ENCODE data around the gene CSDE1.
A peak's percentile ranks its signal among the peaks of the same experiment; 100 is the strongest.

CSDE1 gene

DNA sequence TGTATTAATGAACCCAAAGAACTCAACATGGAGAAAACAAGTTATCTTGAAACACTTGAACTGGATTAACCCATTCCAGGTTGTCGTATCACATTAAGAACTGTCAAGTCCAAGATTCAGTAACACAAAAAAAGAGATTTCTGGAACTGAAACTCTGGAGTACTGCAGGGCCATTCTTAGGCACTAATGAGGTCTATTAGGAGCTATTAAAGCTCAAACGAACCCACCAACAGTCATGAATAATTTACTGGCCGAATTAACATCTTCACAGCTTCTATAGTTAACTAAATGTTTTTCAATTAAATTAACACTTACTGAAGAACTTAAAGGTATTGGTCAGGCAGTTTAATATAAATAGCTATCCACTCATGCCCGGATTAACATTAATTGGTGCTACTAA lies 4.6 kb downstream of the CSDE1 start:
- no peak for DNase-seq

DNA sequence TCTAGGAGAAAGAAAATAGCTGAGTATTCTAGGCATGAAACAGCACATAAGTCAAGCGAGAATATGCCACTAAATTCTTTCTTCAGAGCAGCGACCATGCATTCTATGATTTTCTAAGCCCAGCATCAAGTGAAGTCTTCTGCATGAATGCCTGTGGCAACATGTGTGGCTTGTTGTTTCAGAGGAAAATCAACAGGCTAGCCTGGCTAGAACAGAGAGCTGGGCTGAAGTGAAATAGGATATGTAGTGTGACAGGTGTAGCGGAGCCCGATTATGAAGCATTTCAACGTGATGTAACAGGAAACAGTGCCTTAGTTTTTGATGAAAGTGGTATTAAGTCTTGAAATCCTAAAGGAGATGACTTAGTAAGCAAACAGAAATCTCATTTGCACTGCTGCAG lies 7.0 kb downstream of the CSDE1 start:
- no peak for DNase-seq

DNA sequence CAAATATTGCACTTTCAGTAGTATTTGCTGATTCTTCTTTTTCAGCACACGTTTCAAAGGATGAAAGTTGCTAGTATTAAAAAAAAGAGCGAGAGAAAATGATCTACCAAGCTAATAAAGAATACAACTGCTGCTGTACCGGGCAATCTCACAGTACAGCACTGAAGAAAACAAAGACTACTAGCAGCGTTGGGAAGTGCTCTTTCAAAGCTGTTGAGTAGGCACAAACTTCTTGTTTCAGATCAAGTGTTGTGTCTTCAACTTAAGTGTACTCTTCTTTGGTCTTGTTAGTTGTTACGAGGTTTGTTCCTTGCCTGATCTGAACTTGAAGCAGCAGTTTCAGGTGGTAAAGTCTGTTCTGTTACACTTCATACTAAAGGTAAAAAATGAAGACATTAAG lies 7.9 kb downstream of the CSDE1 start:
- DNase-seq = no peak

DNA sequence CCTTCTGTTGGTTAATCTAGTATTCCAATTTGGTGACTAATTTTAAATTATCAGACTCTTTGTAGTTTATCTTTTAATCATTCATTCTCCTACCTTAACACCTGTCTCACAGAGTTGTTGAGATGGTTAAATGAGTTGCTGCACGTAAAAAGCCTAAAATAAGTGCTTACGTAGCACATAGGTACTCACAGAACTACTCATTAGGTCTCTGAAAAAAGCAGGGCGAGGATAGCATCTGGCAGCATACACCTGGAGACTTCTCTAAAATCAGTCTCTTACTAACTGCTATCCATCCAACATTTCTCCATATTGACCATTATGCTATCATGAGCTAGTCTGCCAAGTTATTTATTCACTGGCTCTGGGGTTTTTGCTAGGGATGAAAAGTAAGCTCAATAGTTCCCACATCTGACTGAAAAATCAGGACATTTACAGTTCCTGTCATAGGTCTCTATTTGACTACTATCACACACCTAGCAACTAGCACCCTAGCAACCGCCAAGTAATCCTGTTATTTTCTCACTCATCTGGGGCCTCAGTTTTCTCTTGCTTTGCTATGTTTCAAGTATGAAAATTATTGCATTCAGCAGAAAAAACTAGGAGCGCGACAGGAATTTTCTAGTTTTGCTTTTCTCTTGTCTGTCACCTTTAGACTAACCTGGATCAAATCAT lies 11.2 kb downstream of the CSDE1 start:
- no peak for DNase-seq

DNA sequence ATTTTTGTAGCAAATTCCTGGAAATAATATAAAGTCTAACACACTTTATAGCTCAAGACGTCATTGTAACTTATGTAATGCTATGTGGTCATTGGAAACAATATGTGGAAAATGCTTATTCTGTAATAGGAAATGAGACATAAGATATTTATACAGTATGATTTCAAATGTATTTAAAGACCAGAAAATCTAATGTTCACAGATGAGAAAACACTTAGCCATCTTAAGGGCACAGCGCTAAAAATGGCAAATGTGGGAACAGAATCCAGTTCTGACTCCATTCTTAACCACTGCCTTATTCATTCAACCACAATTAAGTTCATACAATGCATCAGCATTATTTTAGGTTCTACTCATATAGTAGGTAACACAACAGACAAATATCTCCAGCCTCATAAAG lies 12.5 kb downstream of the CSDE1 start:
- no peak for DNase-seq

DNA sequence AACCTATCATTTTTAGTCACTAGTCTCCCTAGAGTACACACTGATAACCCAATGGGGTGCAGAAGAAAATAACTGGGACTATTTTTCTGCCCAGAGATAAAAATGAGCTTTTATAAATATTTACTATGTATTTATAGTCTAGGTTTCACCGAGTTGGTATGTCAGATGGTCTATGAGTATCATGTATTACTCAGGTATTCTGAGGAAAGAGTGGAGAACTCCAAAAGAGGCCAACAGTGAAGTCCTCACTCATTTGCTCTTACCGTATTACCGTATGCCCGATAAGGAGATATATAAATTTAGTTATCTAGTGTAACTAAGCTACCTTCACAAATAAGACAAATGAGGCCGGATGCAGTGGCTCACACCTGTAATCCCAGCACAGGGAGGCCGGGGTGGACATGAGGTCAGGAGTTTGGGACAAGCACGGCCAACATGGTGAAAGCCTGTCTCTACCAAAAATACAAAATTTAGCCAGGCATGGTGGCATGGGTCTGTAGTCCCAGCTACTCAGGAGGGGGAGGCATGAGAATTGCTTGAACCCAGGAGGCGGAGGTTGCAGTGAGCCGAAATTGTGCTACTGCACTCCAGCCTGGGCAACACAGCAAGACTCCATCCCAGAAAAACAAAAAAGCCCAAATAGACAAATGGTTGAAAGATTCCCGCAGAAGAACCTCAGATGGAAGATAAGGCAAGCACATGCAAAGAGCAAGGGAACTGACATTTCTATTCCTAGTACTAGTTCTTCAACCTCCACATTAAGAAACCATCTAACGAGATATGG lies 15.6 kb downstream of the CSDE1 start:
- DNase-seq = no peak

DNA sequence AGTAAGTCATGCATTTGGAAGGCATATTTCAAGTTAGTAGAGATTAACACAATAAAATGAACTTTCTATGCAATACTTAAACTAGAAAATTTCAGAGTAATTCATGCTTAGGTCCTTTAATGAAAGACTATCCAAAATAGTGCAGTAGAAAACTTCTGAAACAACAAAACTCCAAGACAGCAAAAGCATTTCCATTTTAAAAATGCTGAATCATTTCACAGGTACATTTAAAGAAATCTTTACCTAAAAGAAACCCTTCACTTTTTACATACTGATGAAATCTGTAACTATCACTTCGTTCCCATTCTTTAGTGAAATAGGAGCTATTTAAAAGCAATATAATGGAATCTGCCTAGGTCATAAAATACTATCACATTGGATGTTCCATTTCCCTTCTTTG lies 17.5 kb downstream of the CSDE1 start:
- no peak for DNase-seq

DNA sequence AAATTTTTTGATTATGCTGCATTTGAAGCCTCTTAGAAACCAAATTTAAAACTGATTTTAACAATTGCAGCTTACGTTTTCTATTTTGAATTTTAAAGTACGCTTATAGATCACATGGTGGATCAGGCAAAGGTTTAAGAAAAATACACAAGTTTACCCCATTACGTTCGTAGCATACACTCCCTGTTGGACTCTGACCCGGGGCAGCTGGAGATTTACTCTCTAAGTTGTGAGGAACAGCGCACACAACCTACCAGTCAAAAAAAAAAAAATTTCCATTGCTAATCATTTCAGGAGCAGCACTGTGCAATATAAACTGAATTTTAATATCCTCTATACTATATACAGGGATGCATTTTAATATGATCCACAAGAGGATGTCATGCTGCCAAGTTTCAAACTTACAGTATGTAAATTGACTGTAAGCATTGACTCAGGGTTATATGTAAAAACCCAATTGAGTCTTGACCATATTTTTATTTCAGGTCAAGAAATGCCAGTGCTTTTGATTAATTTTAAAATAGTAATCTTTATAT lies 20.4 kb downstream of the CSDE1 start:
- no peak for DNase-seq

DNA sequence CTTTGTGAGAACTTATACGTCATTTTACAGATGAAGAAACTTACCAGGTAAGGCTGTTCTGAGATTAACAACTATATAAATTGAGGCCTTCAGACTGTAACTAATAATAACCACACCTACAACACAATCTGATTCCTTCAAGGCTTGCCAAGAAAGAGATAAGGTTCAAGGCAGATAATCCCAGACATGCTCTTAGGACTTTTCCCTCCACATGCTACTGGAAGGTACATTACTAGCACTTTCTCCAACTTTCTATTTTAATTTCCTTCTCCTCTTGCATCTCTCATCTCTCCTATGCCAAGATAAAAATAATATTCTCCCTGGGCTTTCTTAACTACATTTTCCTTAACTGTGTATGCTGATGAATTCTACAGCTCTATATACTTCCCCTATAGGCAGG lies 22.3 kb downstream of the CSDE1 start:
- DNase-seq = no peak

DNA sequence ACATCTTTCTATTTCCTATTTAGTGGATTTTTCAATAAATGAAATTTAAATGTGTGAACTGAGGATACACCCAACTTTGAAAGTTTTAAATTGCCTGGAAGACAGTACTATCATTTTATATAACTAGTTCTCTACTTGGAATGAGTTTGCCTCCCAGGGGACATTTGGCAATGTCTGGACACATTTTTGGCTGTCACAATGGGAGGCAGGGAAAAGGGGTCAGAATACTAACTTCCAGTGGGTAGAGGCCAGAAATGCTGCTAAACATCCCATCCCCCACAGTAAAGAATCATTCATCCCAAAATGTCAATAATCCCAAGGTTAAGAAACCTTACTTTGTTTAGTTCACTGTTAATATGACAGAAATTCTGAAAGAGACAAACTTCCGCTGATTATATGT lies 28.0 kb downstream of the CSDE1 start:
- DNase-seq = no peak

DNA sequence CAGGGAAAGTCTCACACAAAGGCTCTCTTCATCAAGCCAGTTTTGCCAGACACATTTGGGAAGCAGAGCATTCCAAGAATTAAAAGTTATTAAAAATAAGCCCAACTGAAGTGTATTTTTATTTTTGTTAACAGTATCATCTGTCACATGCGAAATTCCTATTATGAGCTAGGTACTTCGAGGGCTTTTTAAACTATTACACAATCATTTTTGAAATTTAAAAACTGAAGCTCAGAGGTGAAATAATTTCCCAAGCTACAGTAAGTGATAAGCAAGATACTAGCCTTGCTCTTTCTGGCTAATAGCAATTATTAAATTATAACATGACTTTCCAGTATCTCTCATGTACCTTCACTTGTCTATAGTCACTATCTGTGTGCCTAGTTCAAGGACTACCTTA lies 29.2 kb downstream of the CSDE1 start:
- no peak for DNase-seq

DNA sequence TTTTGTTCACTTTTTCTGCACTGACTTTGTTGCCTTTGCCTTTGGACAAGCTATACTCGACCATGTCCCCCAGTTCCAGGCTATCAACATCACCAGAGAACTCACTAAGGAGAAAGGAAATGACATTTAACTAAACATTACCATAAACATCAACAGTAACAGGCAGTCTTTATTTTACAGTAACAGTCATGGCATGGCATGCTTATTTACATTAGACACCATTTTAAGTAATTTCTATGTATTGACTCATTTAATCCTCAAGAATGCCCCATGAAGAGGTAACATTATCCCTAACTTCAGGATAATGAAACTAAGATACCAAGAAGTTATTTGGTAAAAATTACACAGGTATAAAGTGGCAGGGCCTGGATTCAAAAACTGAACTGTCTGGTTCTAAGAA lies 32.6 kb downstream of the CSDE1 start:
- DNase-seq = no peak

DNA sequence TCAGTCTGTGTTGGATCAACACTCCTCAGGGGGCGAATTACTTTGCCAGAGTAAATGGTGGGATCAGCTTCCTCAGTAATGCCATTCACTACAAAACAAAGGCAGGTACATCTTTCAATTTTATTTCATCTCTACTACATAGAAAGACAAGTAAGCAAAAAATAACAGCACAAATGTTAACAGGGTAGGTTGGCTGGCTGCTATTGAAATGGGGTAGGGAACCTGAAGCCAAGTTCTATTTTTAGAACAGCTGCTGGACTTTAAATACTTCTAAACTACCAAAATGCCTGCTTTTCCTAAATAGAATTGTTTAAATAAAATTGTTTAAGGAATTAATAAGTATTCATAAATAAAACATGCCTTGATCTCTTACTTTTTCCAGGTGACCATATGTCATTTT lies 33.9 kb downstream of the CSDE1 start:
- no peak for DNase-seq

DNA sequence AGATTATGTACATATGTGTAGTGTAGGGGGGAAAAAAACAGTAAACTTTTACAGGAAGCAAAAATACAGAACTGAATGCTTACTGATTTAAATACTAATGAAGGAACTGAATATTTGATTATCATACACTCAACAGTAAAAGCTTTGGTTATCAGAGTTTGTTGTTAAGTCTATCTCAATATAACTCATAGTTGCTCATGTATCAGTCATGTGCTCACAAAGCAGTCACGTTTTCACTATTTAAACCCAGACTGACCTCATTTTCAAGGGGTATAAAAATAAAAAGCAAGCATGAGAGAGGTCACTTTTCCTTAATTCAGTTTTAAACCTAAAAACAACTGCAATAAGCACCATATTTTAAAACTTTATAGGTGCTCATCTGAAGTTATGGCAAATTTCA lies 34.3 kb downstream of the CSDE1 start:
- DNase-seq = no peak

DNA sequence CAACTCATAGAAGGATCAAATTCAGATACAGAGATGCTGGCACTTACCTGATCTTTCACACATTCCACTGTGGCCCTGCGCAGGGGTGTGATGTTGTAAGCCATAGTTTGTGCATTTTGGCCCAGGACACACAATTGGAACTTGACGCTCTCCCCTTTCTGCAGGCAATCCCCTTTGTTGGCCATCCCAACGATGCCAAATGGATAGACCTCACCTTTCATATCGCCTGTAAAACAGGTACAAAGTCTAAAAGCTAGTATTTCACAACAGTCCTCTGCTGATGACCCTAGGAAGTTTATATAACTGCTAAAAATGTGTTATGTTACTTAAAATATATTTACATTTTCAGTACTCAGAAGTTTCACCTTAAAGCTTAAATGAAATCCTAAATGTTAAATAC lies 37.3 kb downstream of the CSDE1 start:
- no peak for DNase-seq

DNA sequence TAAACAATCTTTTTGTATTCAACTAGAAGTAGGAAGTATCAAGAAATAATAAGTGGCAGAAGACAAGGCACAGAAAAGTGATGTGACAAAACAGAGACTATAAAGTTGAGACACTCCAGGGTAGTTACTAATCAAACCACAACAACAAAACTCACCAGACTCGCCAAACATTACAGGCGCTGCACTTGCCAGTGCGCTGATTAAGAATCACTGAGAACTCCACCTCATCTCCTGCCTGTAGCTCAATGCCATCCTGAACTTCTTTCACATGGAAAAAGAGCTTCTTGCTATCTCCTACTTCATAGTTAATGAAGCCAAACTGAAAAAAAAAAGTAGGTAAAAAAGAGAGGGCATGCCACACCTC lies 38.4 kb downstream of the CSDE1 start:
- DNase-seq = no peak

DNA sequence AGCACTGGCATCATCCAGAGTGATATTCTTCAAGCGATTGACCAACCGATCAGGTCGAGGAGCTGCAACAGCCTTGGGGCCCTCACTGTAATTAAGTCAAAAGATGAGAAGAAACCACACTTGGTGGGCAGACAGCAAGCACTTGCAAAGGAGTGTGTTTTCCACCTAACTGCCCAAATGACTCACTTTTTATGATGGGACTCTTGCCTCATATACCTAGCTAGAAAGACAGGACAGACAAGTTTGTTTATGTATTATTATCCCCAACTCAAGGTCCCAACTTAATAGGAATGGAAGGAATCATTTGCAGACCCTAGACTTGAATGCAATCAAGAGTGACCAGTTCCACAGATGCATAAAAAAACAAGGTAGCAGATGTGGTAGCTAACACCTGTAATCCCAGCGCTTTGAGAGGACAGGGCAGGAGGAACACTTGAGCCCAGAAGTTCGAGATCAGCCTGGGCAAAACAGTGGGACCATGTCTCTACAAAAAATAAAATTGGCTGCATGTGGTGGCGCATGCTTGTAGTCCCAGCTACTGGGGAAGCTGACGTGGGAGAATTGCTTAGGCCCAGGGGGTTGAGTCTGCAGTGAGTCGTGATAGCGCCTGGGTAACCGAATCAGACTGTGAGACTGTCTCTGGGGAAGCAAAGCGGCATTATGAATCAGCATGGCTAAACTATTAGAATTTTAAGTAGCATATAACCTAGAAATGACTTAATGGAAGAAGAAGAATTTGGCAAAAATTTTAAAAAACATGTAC lies 38.9 kb downstream of the CSDE1 start:
- no peak for DNase-seq

DNA sequence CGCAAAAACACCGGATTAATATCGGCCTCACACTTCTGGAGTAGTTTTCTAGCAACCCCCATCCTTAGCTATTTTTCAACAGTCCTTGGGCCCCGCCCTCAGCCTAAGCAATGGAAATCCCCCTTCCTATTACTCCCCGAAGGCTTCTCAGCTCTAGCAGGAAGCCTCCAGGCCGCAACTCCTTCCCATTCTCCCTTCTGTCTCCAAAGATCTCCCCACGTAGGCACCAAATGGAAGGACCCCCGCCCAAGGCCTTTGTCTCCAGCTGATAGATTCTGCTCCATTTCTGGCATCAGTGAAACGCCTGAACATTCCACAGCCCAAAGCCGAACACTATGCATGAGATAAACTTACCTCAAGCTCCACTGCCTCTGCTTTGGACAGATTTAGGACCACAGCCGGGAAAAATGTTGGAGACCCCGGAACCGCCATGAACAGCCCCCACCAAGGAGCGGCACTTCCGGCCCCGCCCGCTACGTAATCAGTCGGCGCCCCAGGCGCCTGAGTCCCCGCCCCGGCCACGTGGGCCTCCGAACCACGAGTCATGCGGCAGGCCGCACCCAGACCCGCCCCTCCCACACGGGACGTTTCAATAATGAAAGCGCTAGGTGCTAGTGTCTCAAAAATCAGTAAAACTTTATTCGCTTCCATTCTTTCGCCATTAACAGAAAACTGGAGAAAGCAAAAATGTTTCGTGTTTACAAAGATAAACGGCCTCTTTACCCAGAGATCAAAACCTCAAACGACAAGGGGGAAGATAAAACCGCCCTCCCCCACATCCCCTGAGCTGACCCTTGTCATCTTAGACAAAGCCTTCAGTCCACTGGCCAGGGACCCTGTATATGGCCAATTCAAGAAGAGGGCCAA lies 41.2 kb downstream of the CSDE1 start, which contains the start of gene NRAS:
TSS of gene NRAS (minus strand) at position 468 of the 867 bp plus-strand sequence. CDS start 611 bp downstream, outside the sequence.
- peak; percentile 87 for DNase-seq

DNA sequence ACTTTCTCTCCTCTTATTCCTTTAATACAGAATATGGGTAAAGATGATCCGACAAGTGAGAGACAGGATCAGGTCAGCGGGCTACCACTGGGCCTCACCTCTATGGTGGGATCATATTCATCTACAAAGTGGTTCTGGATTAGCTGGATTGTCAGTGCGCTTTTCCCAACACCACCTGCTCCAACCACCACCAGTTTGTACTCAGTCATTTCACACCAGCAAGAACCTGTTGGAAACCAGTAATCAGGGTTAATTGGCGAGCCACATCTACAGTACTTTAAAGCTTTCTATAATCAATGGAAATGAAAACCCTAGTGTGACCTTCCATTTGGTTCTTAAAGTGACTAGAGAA lies 41.9 kb downstream of the CSDE1 start:
- DNase-seq = no peak

DNA sequence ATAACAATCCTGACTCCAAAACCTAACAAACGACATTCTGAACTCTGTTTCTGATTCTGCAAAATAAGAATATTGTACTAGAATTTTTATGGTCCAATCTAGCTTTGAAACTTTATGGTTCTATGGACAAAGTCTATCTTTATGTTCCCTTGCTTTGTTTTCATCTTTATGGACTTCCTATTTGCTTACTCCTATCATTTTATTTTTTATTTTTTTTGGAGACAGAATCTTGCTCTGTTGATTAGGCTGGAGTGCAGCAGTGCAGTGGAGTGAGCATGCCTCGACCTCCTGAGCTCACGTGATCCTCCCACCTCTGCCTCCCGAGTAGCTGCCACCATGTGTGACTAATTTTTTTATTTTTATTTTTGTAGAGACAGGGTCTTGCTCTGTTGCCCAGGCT lies 44.8 kb downstream of the CSDE1 start:
- no peak for DNase-seq

DNA sequence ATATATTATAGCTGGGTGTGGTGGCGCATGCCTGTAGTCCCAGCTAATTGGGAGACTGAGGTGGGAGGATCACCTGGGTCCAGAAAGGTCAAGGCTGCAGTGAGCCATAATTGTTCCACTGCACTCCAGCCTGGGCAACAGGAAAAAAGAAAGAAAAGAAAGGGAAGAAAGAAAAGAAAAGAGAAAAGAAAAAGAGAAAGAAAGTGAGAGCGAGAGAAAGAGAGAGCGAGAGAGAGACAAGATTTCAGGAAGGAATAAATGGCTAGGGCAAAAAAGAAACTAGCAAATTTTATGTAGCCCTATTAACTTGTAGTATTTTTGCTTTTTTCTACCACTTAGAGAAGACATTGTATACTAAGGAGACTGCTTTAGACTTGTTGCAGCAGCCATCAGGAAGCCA lies 47.4 kb downstream of the CSDE1 start:
- DNase-seq = no peak

DNA sequence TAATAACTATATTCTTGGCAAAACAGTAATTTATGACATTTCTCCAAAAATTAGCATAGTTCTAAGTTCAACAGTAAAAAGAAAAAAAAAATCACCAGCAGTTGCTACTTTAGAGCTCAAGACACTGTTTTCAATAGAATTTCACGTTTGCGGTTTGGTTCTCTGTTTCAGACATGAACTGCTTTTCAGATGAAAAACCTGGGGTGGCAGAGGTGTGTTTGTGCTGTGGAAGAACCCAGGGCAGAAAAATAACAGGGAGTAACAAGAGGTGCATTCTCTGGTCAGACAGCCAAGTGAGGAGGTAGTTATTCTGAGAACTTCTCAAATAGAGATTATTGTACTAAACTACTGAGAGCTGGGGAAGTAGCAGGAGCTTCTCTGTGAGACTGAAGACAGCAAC lies 50.2 kb downstream of the CSDE1 start:
- DNase-seq = no peak

Data from right kidney (tissue), 1 donor.